ENCODE measurements around the gene GUCY1A2. TPM values are rescaled to one million over a fixed set of nuclear protein-coding genes. Genes with fewer than 3 reads are reported as not detected.

GUCY1A2 gene
- total and polyA plus RNA-seq, 12 donors = 0.68 to 18.5 (median 8.1) TPM

DNA sequence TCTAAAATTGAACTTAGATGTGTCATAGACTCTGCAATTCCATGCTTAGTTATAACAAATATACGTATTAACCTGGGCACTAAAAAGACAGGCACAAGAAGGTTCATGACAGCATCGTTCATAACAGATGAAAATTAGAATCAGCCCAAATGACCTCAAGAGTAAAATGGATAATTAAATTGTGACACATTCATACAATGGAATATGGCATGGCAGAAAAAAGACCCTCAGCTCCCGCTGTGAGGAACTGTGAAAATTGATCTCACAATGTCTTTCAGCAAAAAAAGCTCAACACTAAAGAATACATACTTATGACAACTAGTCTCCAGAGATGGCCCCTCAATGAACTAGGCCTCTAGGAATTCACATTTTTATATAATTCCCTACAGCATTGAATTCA is 386.0 kb downstream of the GUCY1A2 start:
- H3K4me1 ChIP-seq = no peaks in the 10 kb centered on the region
- no peak overlapping the region for H3K4me3 ChIP-seq
- H3K36me3 ChIP-seq = no peaks in the 10 kb centered on the region
- no peaks in the 10 kb centered on the region for H3K27me3 ChIP-seq
- H3K27ac ChIP-seq = no peak overlapping the region
- H3K9me3 ChIP-seq = peaks cover 0 to 9% (median 0%) of the 10 kb centered on the region in 11 donors
- no peak for DNase-seq
- TF ChIP-seq, protein P1, sequence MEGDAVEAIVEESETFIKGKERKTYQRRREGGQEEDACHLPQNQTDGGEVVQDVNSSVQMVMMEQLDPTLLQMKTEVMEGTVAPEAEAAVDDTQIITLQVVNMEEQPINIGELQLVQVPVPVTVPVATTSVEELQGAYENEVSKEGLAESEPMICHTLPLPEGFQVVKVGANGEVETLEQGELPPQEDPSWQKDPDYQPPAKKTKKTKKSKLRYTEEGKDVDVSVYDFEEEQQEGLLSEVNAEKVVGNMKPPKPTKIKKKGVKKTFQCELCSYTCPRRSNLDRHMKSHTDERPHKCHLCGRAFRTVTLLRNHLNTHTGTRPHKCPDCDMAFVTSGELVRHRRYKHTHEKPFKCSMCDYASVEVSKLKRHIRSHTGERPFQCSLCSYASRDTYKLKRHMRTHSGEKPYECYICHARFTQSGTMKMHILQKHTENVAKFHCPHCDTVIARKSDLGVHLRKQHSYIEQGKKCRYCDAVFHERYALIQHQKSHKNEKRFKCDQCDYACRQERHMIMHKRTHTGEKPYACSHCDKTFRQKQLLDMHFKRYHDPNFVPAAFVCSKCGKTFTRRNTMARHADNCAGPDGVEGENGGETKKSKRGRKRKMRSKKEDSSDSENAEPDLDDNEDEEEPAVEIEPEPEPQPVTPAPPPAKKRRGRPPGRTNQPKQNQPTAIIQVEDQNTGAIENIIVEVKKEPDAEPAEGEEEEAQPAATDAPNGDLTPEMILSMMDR (IDR thresholded peaks at IDR 0.05) = no peak
- 91 to 98% methylated on average over 3 of the region's 3 CpGs for WGBS, 2 donors
- intact Hi-C loops (cut with DNase I) = no loop called here
- ATAC-seq = no peak

DNA sequence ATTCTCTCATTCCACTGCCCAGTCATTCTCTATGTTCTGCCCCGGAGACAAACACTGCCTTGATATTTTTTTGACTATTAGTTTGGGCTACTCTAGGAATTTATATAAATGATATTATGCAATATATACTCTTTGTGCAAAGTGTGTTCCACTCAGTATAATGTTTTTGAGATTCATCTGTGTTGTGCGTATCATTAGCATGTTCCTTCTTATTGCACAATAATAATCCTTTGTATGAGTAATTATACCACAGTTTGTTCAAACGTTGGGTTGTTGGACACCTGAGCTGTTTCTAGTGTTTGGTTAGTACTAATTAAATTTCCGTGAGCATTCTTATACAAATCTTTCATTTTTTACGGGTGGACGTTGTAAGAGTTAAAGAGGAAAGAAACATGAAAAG is 390.6 kb downstream of the GUCY1A2 start:
- Histone ChIP-seq H3K9me3 (peaks cover 0 to 9% (median 0%) of the 10 kb centered on the region in 11 donors), H3K27ac (no peak overlapping the region), H3K4me1 (no peaks in the 10 kb centered on the region), H3K36me3 (no peaks in the 10 kb centered on the region), H3K4me3 (no peak overlapping the region), H3K27me3 (no peaks in the 10 kb centered on the region)
- WGBS, 2 donors = 90 to 91% methylated on average over 6 of the region's 6 CpGs
- TF ChIP-seq, protein P1 (IDR thresholded peaks at IDR 0.05) = no peak
- no peak for ATAC-seq
- DNase-seq = no peak
- intact Hi-C loops (cut with DNase I) = no loop called here

DNA sequence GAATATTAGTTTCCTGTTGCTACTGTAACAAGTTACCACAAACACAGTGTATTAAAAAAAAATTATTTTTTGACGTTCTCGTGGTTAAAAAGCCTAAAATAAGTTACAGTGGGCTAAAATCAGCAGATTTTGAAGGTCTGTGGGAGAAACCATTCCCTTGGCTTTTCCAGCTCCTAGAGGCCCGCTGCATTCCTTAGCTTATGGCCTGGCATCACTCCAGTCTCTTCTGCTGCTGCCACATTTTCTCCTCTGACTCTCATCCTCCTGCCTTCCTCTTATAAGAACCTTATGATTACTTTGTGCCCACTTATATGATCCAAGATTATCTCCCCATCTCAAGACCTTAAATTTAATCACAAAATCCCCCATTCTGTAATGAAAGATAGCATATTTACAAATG is 392.7 kb downstream of the GUCY1A2 start:
- TF ChIP-seq, protein P1 (IDR thresholded peaks at IDR 0.05) = no peak
- Histone ChIP-seq H3K4me3 (no peak overlapping the region), H3K4me1 (no peaks in the 10 kb centered on the region), H3K9me3 (peaks cover 0 to 7% (median 0%) of the 10 kb centered on the region in 11 donors), H3K36me3 (no peaks in the 10 kb centered on the region), H3K27me3 (no peaks in the 10 kb centered on the region), H3K27ac (no peak overlapping the region)
- intact Hi-C loops (cut with DNase I) = no loop called here
- DNase-seq = no peak
- no peak for ATAC-seq
- WGBS, 2 donors = 49 to 59% methylated on average over 3 of the region's 3 CpGs

DNA sequence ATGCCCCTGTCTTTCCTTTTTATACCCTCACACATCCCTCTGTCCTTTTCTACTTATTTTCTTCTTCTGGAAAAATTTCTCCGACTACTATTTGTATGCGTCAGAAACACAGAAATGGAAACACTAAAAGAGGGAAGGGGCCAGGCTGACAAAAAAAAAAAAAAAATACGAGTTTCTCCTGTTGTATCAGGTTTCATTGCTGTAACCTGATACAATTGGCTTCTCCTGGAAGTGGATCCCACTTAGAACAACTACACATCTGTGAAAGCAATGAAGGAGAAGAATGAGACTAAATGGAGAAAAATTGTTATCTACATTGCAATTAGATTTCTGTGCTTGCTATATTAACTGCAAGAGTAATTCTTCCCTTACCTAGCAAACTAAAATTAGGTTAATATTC is 393.9 kb downstream of the GUCY1A2 start:
- Histone ChIP-seq H3K36me3 (no peaks in the 10 kb centered on the region), H3K27ac (no peak overlapping the region), H3K27me3 (no peaks in the 10 kb centered on the region), H3K9me3 (peaks cover 0 to 7% (median 0%) of the 10 kb centered on the region in 11 donors), H3K4me3 (no peak overlapping the region), H3K4me1 (no peaks in the 10 kb centered on the region)
- TF ChIP-seq, protein P1 (IDR thresholded peaks at IDR 0.05) = no peak
- ATAC-seq (no peak), DNase-seq (no peak)
- intact Hi-C loops (cut with DNase I) = no loop called here
- 65 to 71% methylated on average over 3 of the region's 3 CpGs for WGBS, 2 donors
